ENCODE data around the gene PDE4D.
A peak's percentile ranks its signal among the peaks of the same experiment; 100 is the strongest.
"Not testable (repeated sequence)": the region's sequence is repeated elsewhere in the genome, so short reads cannot be mapped to it uniquely, and the experiment has no call there.

The PDE4D gene

GRCh38 chr5:59002162-59002825, 891.2 kb downstream of the PDE4D start:
- TF ChIP-seq SUZ12 (IDR thresholded peaks at IDR 0.05) (no peak), NFRKB (IDR thresholded peaks at IDR 0.05) (no peak), SP1 (IDR thresholded peaks at IDR 0.05) (no peak), FOXA1 (IDR thresholded peaks at IDR 0.05) (no peak), LEF1 (IDR thresholded peaks at IDR 0.05; ENCODE audit: borderline replicate concordance) (no peak), FOXK2 (IDR thresholded peaks at IDR 0.05) (no peak), PKNOX1 (IDR thresholded peaks at IDR 0.05) (no peak), BHLHE40 (IDR thresholded peaks at IDR 0.05; ENCODE audit: borderline replicate concordance) (no peak)
- CTCF ChIA-PET, result interaction anchor here (2.2 kb wide), 1 partner anchor 116 kb away, joined by 7 read pairs; no protein-coding TSS in a partner anchor
- POLR2A ChIA-PET, result no interaction called here
- no peak for DNase-seq (ENCODE audit: extremely low spot score)

GRCh38 chr5:59001716-59002115, 891.8 kb downstream of the PDE4D start:
- DNase-seq (ENCODE audit: extremely low spot score), result no peak
- TF ChIP-seq L3MBTL2 (conservative IDR thresholded peaks at IDR 0.05) (no peak), FOXM1 (IDR thresholded peaks at IDR 0.05; ENCODE audit: borderline replicate concordance) (no peak), FOXK2 (IDR thresholded peaks at IDR 0.05) (no peak), SP1 (IDR thresholded peaks at IDR 0.05) (no peak), LEF1 (IDR thresholded peaks at IDR 0.05; ENCODE audit: borderline replicate concordance) (no peak), PKNOX1 (IDR thresholded peaks at IDR 0.05) (no peak), SUZ12 (IDR thresholded peaks at IDR 0.05) (no peak), FOXA1 (IDR thresholded peaks at IDR 0.05) (no peak), ELF4 (IDR thresholded peaks at IDR 0.05) (no peak), HDGF (IDR thresholded peaks at IDR 0.05; ENCODE audit: borderline replicate concordance) (no peak)
- ChIA-PET CTCF (no interaction called here), POLR2A (no interaction called here)

- no peak for DNase-seq (ENCODE audit: extremely low spot score)
- ChIA-PET CTCF (no interaction called here), POLR2A (no interaction called here)
- no peak for TF ChIP-seq L3MBTL2 (conservative IDR thresholded peaks at IDR 0.05)
- no peak for TF ChIP-seq CTBP1 (IDR thresholded peaks at IDR 0.05; ENCODE audit: borderline replicate concordance)
- TF ChIP-seq PKNOX1 (IDR thresholded peaks at IDR 0.05), result no peak
- no peak for TF ChIP-seq ELF4 (IDR thresholded peaks at IDR 0.05)
- TF ChIP-seq SUZ12 (IDR thresholded peaks at IDR 0.05), result no peak
Measured at GRCh38 chr5:59001154-59001553, 892.4 kb downstream of the PDE4D start.

- TF ChIP-seq ELF4 (IDR thresholded peaks at IDR 0.05) (no peak), SP1 (IDR thresholded peaks at IDR 0.05) (no peak), ZNF384 (IDR thresholded peaks at IDR 0.05) (no peak)
- POLR2A ChIA-PET, result no interaction called here
- CTCF ChIA-PET, result no interaction called here
- no peak for DNase-seq (ENCODE audit: extremely low spot score)
Measured at GRCh38 chr5:59000211-59000610, 893.3 kb downstream of the PDE4D start.

GRCh38 chr5:58999804-59000203, 893.7 kb downstream of the PDE4D start:
- CTCF ChIA-PET, result interaction anchor here (0.7 kb wide), 2 partner anchors 108 to 129 kb away, joined by 3 read pairs; no protein-coding TSS in a partner anchor

GRCh38 chr5:58998544-58998943, 895.0 kb downstream of the PDE4D start:
- ChIA-PET CTCF (no interaction called here), POLR2A (no interaction called here)
- no peak for DNase-seq (ENCODE audit: extremely low spot score)
- no peak for TF ChIP-seq FOXA1 (IDR thresholded peaks at IDR 0.05)
- no peak for TF ChIP-seq BHLHE40 (IDR thresholded peaks at IDR 0.05; ENCODE audit: borderline replicate concordance)
- TF ChIP-seq CTBP1 (IDR thresholded peaks at IDR 0.05; ENCODE audit: borderline replicate concordance), result no peak
- TF ChIP-seq NFRKB (IDR thresholded peaks at IDR 0.05), result no peak
- no peak for TF ChIP-seq HDGF (IDR thresholded peaks at IDR 0.05; ENCODE audit: borderline replicate concordance)
- no peak for TF ChIP-seq ELF4 (IDR thresholded peaks at IDR 0.05)
- TF ChIP-seq L3MBTL2 (conservative IDR thresholded peaks at IDR 0.05), result no peak
- no peak for TF ChIP-seq TARDBP (IDR thresholded peaks at IDR 0.05)
- no peak for TF ChIP-seq SP1 (IDR thresholded peaks at IDR 0.05)
- TF ChIP-seq LEF1 (IDR thresholded peaks at IDR 0.05; ENCODE audit: borderline replicate concordance), result no peak
- no peak for TF ChIP-seq FOXM1 (IDR thresholded peaks at IDR 0.05; ENCODE audit: borderline replicate concordance)
- no peak for TF ChIP-seq ARNT (IDR thresholded peaks at IDR 0.05)
- TF ChIP-seq ZNF384 (IDR thresholded peaks at IDR 0.05), result no peak
- TF ChIP-seq SUZ12 (IDR thresholded peaks at IDR 0.05), result no peak
- no peak for TF ChIP-seq FOXK2 (IDR thresholded peaks at IDR 0.05)
- no peak for TF ChIP-seq PKNOX1 (IDR thresholded peaks at IDR 0.05)

More at GRCh38 chr5:58999804-59000203, 893.7 kb downstream of the PDE4D start:
- DNase-seq (ENCODE audit: extremely low spot score), result peak; percentile 11
- POLR2A ChIA-PET, result no interaction called here
- TF ChIP-seq ARNT (IDR thresholded peaks at IDR 0.05), result no peak
- no peak for TF ChIP-seq FOXM1 (IDR thresholded peaks at IDR 0.05; ENCODE audit: borderline replicate concordance)
- no peak for TF ChIP-seq FOXK2 (IDR thresholded peaks at IDR 0.05)
- TF ChIP-seq LEF1 (IDR thresholded peaks at IDR 0.05; ENCODE audit: borderline replicate concordance), result no peak
- no peak for TF ChIP-seq ELF4 (IDR thresholded peaks at IDR 0.05)
- no peak for TF ChIP-seq SUZ12 (IDR thresholded peaks at IDR 0.05)
- TF ChIP-seq PKNOX1 (IDR thresholded peaks at IDR 0.05), result no peak
- TF ChIP-seq FOXA1 (IDR thresholded peaks at IDR 0.05), result no peak
- no peak for TF ChIP-seq HDGF (IDR thresholded peaks at IDR 0.05; ENCODE audit: borderline replicate concordance)
- TF ChIP-seq BHLHE40 (IDR thresholded peaks at IDR 0.05; ENCODE audit: borderline replicate concordance), result no peak
- no peak for TF ChIP-seq SP1 (IDR thresholded peaks at IDR 0.05)
- no peak for TF ChIP-seq TARDBP (IDR thresholded peaks at IDR 0.05)
- no peak for TF ChIP-seq L3MBTL2 (conservative IDR thresholded peaks at IDR 0.05)
- TF ChIP-seq ZNF384 (IDR thresholded peaks at IDR 0.05), result no peak
- no peak for TF ChIP-seq NFRKB (IDR thresholded peaks at IDR 0.05)
- no peak for TF ChIP-seq CTBP1 (IDR thresholded peaks at IDR 0.05; ENCODE audit: borderline replicate concordance)

GRCh38 chr5:58995779-58996178, 897.7 kb downstream of the PDE4D start:
- DNase-seq (ENCODE audit: extremely low spot score); POLR2A ChIA-PET; CTCF ChIA-PET: not testable (repeated sequence)

Data from HEK293T (cell line).